ENCODE results near the gene ADM5.

DNA sequence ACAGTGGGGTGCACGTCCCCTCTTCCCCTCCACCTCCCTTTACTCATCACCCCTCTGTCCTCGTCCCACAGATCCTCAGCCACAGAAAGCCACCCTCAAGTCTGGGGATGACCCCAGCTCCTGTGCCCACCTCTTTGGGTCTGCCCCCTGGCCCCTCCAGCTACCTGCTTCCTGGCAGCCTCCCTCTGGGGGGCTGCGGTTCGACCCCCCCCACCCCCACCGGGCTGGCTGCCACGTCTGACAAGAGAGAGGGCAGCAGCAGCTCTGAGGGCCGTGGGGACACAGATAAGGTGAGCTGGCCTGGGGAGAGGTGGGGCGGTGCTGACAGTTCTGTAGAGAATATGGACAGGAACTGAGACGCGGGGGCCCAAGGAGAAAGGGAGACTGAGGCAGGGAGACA, 34.8 kb upstream of the ADM5 start:
- TF ChIP-seq, protein P1, sequence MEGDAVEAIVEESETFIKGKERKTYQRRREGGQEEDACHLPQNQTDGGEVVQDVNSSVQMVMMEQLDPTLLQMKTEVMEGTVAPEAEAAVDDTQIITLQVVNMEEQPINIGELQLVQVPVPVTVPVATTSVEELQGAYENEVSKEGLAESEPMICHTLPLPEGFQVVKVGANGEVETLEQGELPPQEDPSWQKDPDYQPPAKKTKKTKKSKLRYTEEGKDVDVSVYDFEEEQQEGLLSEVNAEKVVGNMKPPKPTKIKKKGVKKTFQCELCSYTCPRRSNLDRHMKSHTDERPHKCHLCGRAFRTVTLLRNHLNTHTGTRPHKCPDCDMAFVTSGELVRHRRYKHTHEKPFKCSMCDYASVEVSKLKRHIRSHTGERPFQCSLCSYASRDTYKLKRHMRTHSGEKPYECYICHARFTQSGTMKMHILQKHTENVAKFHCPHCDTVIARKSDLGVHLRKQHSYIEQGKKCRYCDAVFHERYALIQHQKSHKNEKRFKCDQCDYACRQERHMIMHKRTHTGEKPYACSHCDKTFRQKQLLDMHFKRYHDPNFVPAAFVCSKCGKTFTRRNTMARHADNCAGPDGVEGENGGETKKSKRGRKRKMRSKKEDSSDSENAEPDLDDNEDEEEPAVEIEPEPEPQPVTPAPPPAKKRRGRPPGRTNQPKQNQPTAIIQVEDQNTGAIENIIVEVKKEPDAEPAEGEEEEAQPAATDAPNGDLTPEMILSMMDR (IDR thresholded peaks at IDR 0.05; ENCODE audit: low read length) = no peak
- TF ChIP-seq EZH2 (IDR thresholded peaks at IDR 0.05; ENCODE audit: borderline replicate concordance, low read length) = no peak
